Uterus (tissue), 2 donors: ENCODE measurements around the gene NR3C2.

Source experiments
- POLR2A ChIP-seq, 2 donors: fragments of 450-650 bp; IDR thresholded peaks; one replicate each; pipeline ENCODE4 v1.6.1; 2016; ENCODE audit warnings: antibody characterized with exemption in 2 of 2, mild to moderate bottlenecking in 1 of 2, moderate library complexity in 1 of 2
- TF ChIP-seq, protein P1 (sequence below), 4 experiments: fragments of 200-600 bp in 2 of 4; fragments of 450-650 bp in 2 of 4; sonication (generic) in 2 of 4; IDR thresholded peaks; one replicate each; pipeline ENCODE4 v1.5.1; 2016 to 2019; ENCODE audit warnings: antibody characterized with exemption in 4 of 4, mild to moderate bottlenecking in 2 of 4, moderate library complexity in 1 of 4

DNA sequence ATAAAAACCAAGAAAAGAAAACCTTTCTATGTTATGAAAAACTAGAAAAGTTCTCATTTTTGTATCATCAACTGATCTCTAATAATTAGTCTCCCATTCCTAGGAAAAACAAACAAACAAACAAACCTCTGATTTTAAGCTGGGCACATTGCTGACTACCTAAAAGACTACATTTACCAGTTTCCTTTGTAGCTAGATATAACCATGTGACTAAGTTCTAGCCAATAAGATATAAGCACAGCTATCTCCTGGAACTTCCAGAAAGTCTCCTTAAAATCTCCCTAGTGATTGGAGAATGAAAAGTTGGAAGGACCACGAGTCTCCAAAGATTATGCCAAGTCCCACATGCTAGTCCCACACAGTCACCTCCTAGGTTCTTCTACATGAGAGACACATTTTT, 108.9 kb downstream of the NR3C2 start:
- TF ChIP-seq, protein P1, sequence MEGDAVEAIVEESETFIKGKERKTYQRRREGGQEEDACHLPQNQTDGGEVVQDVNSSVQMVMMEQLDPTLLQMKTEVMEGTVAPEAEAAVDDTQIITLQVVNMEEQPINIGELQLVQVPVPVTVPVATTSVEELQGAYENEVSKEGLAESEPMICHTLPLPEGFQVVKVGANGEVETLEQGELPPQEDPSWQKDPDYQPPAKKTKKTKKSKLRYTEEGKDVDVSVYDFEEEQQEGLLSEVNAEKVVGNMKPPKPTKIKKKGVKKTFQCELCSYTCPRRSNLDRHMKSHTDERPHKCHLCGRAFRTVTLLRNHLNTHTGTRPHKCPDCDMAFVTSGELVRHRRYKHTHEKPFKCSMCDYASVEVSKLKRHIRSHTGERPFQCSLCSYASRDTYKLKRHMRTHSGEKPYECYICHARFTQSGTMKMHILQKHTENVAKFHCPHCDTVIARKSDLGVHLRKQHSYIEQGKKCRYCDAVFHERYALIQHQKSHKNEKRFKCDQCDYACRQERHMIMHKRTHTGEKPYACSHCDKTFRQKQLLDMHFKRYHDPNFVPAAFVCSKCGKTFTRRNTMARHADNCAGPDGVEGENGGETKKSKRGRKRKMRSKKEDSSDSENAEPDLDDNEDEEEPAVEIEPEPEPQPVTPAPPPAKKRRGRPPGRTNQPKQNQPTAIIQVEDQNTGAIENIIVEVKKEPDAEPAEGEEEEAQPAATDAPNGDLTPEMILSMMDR (IDR thresholded peaks at IDR 0.05) = no peak
- no peak for TF ChIP-seq POLR2A (IDR thresholded peaks at IDR 0.05)
